ENCODE results near the gene RTBDN.
A peak's percentile ranks its signal among the peaks of the same experiment; 100 is the strongest.

Gene RTBDN

GRCh38 chr19:12796146-12797071 is 38.0 kb downstream of the RTBDN start:
- peaks cover 8% of the 10 kb centered on the region for H3K27me3 Mint-ChIP-seq
- peak overlapping the region; percentile 70 for H3K4me3 Mint-ChIP-seq
- H3K4me1 Mint-ChIP-seq (ENCODE audit: low read depth) = peaks cover 39% of the 10 kb centered on the region
- no peak overlapping the region for H3K27ac Mint-ChIP-seq
- no peaks in the 10 kb centered on the region for H3K9me3 Mint-ChIP-seq
- intact Hi-C loops (cut with micrococcal nuclease) = loop anchor here (1.0 kb wide), 2 partner anchors 19 to 36 kb away; no protein-coding TSS in a partner anchor
- peaks cover 52% of the 10 kb centered on the region for H3K36me3 Mint-ChIP-seq (ENCODE audit: low read depth)

- Mint-ChIP-seq H3K9me3 (no peaks in the 10 kb centered on the region), H3K4me1 (ENCODE audit: low read depth) (peaks cover 40% of the 10 kb centered on the region), H3K27ac (no peak overlapping the region), H3K4me3 (peak overlapping the region; percentile 72), H3K27me3 (no peaks in the 10 kb centered on the region), H3K36me3 (ENCODE audit: low read depth) (peaks cover 64% of the 10 kb centered on the region)
- intact Hi-C loops (cut with micrococcal nuclease) = no loop called here
Observed at GRCh38 chr19:12794971-12795381, 39.4 kb downstream of the RTBDN start.

DNA sequence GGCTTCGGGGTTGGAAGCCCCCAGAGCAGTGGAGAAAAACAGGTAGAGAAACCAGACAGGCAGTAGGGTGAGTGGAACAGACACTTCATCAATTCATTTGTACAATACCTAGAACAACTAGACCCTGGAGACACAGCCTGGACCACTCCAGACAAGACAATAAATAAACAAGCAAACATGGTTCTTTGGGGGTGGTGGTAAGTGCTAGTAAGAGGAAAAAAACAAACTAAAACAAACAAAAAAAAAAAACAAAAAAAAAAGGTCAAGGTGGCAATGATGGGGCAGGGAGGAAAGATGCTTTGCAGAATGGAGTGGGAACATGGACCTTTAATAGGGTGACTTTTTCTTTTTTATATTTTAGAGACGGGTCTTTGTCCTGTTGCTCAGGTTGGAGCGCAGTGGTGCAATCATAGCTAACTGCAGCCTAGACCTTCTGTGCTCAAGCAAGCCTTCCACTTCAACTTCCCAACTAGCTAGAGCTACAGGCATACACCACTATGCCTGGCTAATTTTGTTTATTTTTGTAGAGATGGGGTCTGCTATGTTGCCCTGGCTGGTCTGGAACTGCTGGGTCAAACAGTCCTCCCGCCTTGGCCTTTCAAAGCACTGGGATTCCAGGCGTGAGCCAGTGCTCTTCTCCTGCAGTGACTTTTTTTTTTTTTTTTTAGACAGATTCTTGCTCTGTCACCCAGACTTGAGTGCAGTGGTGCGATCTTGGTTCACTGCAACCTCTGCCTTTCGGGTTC is 40.0 kb downstream of the RTBDN start:
- H3K36me3 Mint-ChIP-seq (ENCODE audit: low read depth) = peaks cover 60% of the 10 kb centered on the region
- intact Hi-C loops (cut with micrococcal nuclease) = no loop called here
- peak overlapping the region; percentile 72 for H3K4me3 Mint-ChIP-seq
- no peaks in the 10 kb centered on the region for H3K9me3 Mint-ChIP-seq
- H3K27me3 Mint-ChIP-seq = no peaks in the 10 kb centered on the region
- peaks cover 40% of the 10 kb centered on the region for H3K4me1 Mint-ChIP-seq (ENCODE audit: low read depth)
- H3K27ac Mint-ChIP-seq = no peak overlapping the region

- intact Hi-C loops (cut with micrococcal nuclease) = no loop called here
- peaks cover 59% of the 10 kb centered on the region for H3K36me3 Mint-ChIP-seq (ENCODE audit: low read depth)
- H3K4me1 Mint-ChIP-seq (ENCODE audit: low read depth) = peaks cover 47% of the 10 kb centered on the region
- H3K9me3 Mint-ChIP-seq = no peaks in the 10 kb centered on the region
- H3K27ac Mint-ChIP-seq = no peak overlapping the region
- H3K4me3 Mint-ChIP-seq = peak overlapping the region; percentile 95
- H3K27me3 Mint-ChIP-seq = no peaks in the 10 kb centered on the region
Observed at GRCh38 chr19:12793290-12794195, 40.8 kb downstream of the RTBDN start.

DNA sequence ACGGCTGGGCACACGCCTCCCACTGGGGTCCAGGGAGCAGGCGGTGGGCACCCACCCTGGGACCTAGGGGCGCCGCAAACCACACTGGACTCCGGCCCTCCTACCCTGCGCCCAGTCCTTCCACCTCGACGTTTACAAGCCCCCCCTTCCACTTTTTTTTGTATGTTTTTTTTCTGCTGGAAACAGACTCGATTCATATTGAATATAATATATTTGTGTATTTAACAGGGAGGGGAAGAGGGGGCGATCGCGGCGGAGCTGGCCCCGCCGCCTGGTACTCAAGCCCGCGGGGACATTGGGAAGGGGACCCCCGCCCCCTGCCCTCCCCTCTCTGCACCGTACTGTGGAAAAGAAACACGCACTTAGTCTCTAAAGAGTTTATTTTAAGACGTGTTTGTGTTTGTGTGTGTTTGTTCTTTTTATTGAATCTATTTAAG is 41.5 kb downstream of the RTBDN start:
- H3K36me3 Mint-ChIP-seq (ENCODE audit: low read depth) = peaks cover 55% of the 10 kb centered on the region
- H3K4me1 Mint-ChIP-seq (ENCODE audit: low read depth) = peaks cover 54% of the 10 kb centered on the region
- no peak overlapping the region for H3K27ac Mint-ChIP-seq
- intact Hi-C loops (cut with micrococcal nuclease) = no loop called here
- H3K4me3 Mint-ChIP-seq = peak overlapping the region; percentile 95
- no peaks in the 10 kb centered on the region for H3K9me3 Mint-ChIP-seq
- H3K27me3 Mint-ChIP-seq = no peaks in the 10 kb centered on the region

GRCh38 chr19:12792051-12792852 is 42.1 kb downstream of the RTBDN start:
- peaks cover 51% of the 10 kb centered on the region for H3K36me3 Mint-ChIP-seq (ENCODE audit: low read depth)
- no peaks in the 10 kb centered on the region for H3K27me3 Mint-ChIP-seq
- H3K9me3 Mint-ChIP-seq = no peaks in the 10 kb centered on the region
- no peak overlapping the region for H3K27ac Mint-ChIP-seq
- peaks cover 55% of the 10 kb centered on the region for H3K4me1 Mint-ChIP-seq (ENCODE audit: low read depth)
- H3K4me3 Mint-ChIP-seq = peak overlapping the region; percentile 95
- intact Hi-C loops (cut with micrococcal nuclease) = no loop called here

GRCh38 chr19:12791345-12792050 is 42.9 kb downstream of the RTBDN start, which contains the start of gene JUNB:
Gene JUNB, plus strand, starts transcription at chr19:12791486. Its CDS starts 286 bp downstream, at chr19:12791772.
- Mint-ChIP-seq H3K36me3 (ENCODE audit: low read depth) (peaks cover 51% of the 10 kb centered on the region), H3K4me1 (ENCODE audit: low read depth) (peaks cover 55% of the 10 kb centered on the region), H3K4me3 (peak within 1 kb of the TSS; percentile 95), H3K9me3 (no peaks in the 10 kb centered on the region), H3K27me3 (no peaks in the 10 kb centered on the region), H3K27ac (no peak within 1 kb of the TSS)
- intact Hi-C loops (cut with micrococcal nuclease) = loop anchor here (1.0 kb wide), 1 partner anchor 14 kb away; no protein-coding TSS in a partner anchor

DNA sequence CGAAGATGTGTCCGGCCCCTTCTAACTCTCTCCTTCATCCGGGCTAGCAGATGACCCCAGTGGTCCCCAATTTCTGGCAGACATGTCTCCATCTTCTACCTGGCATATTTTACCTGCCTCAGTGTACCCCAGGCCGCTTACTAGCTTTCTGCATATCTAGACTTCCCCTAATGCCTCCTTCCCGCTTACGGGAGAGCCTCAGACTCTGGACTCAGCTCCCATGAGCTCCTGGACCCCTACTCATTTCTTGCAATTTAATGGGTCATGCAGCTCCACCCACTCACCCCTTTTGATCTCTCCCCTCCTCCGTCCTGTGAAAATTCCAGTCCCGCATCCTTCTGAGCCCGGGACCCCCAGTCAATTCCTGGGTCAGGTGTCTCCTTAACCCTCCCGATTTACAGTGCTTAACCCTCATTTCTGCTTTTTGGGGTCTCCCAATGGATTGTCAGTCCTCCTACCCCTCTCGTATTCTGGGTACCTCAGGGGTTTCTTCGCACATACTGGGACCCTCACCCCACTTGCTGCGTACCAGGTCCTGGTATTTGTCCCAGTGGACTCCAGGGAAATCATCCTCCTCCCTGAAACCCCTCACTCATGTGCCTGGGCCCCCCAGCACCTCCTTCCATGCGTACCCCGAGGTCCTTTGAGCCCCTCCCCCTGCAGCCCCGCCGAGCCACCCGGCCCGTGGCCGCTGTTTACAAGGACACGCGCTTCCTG is 43.6 kb downstream of the RTBDN start:
- Mint-ChIP-seq H3K9me3 (no peaks in the 10 kb centered on the region), H3K36me3 (ENCODE audit: low read depth) (peaks cover 51% of the 10 kb centered on the region), H3K4me3 (peak overlapping the region; percentile 95), H3K4me1 (ENCODE audit: low read depth) (peaks cover 48% of the 10 kb centered on the region), H3K27me3 (no peaks in the 10 kb centered on the region), H3K27ac (no peak overlapping the region)
- intact Hi-C loops (cut with micrococcal nuclease) = loop anchor here (1.0 kb wide), 2 partner anchors 8 to 13 kb away; no protein-coding TSS in a partner anchor

DNA sequence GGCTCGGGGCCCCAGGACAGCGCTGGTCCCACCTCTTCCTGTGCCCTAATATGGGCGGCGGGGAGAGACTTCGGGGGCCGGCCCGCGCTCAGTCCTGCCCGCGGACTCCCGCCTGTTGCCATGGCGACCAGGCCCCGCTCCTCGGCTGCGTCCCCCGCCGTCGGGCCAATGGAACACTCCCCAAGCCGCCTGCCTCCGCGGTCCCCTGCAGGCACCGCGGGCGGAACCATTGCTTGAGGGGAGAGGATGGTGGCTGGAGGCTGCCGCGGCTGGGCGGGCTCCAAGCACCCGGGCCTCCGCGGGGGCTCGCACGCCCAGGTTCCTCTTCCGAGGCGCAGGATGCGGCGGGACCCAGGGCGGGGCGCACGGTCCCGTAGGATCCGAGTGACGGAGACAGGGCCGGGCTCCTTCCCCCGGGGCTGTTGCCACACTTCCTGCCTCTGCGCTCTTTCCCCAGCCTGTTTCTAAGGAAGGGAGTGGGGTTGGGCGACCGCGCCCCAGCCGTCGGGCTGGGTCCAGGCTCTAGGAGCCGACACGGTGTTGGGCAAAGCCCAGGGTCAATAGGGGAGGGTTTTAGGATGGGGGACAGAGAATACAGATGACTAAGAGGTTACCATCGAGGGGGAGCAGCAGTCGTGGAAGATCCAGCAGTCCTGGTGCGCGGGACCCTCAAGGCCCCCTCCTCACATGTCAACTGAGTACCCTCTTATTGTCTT is 44.3 kb downstream of the RTBDN start:
- peaks cover 51% of the 10 kb centered on the region for H3K36me3 Mint-ChIP-seq (ENCODE audit: low read depth)
- peak overlapping the region; percentile 95 for H3K4me3 Mint-ChIP-seq
- no peaks in the 10 kb centered on the region for H3K27me3 Mint-ChIP-seq
- H3K9me3 Mint-ChIP-seq = no peaks in the 10 kb centered on the region
- intact Hi-C loops (cut with micrococcal nuclease) = loop anchor here (1.0 kb wide), 1 partner anchor 8 kb away; no protein-coding TSS in a partner anchor
- H3K27ac Mint-ChIP-seq = no peak overlapping the region
- peaks cover 43% of the 10 kb centered on the region for H3K4me1 Mint-ChIP-seq (ENCODE audit: low read depth)

GRCh38 chr19:12789098-12789903 is 45.1 kb downstream of the RTBDN start:
- intact Hi-C loops (cut with micrococcal nuclease) = no loop called here
- Mint-ChIP-seq H3K36me3 (ENCODE audit: low read depth) (peaks cover 50% of the 10 kb centered on the region), H3K9me3 (no peaks in the 10 kb centered on the region), H3K4me1 (ENCODE audit: low read depth) (peaks cover 35% of the 10 kb centered on the region), H3K4me3 (peak overlapping the region; percentile 95), H3K27me3 (no peaks in the 10 kb centered on the region), H3K27ac (no peak overlapping the region)

DNA sequence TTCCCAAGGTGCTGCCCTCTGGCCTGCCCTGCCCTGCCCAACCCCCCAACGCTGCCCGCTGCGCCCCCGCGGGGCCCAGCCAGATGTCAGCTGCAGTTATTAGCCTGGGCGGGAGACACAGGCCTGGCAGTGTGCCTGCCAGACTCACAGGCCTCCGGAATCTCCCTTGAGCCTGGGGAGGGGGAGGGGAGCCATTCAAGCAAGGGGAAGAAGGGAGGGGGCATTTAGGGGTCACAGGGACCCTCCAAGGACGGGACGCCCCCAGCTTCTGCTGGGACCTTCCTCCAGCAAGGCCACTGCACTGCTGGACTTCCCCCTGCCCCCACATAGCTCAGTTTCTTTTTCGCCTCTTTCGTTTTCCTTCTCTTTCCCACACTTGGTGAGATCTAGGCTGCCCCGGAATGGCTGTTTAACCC is 45.7 kb downstream of the RTBDN start:
- Mint-ChIP-seq H3K4me3 (peak overlapping the region; percentile 91), H3K27me3 (no peaks in the 10 kb centered on the region), H3K27ac (no peak overlapping the region), H3K9me3 (no peaks in the 10 kb centered on the region), H3K4me1 (ENCODE audit: low read depth) (peaks cover 31% of the 10 kb centered on the region), H3K36me3 (ENCODE audit: low read depth) (peaks cover 44% of the 10 kb centered on the region)
- intact Hi-C loops (cut with micrococcal nuclease) = no loop called here
